CD4-positive, CD25-positive, alpha-beta regulatory T cell (primary cell): ENCODE data around the gene CDK5. TPM values are rescaled to one million over a fixed set of nuclear protein-coding genes. Genes with fewer than 3 reads are reported as not detected.

Experiments
- ATAC-seq, 2 donors: fragments of 150-1000 bp; cut with Tn5 transposase; one replicate each; pipeline ENCODE4 v1.10.0; 2021; ENCODE audit warnings: low read depth in 2 of 2, moderate number of reproducible peaks in 2 of 2, moderate library complexity in 1 of 2
- DNase-seq, 3 donors: peaks; one replicate each; pipeline versions ENCODE4 v3.0.0 to v3.0.0-alpha.2; 2012 to 2022; ENCODE audit warnings: mixed read lengths in 1 of 3
- H3K27ac ChIP-seq: one replicate; pipeline ENCODE4 v1.7.0; 2013; ENCODE audit warnings: mild to moderate bottlenecking, low read length; ENCODE audit not compliant: insufficient read depth, poor library complexity, severe bottlenecking
- H3K27me3 ChIP-seq: one replicate; pipeline ENCODE4 v1.7.0; 2013; ENCODE audit warnings: low read length; ENCODE audit not compliant: control insufficient read depth, insufficient read depth
- H3K36me3 ChIP-seq: one replicate; pipeline ENCODE4 v1.7.0; 2013; ENCODE audit warnings: mild to moderate bottlenecking, low read length, moderate library complexity; ENCODE audit not compliant: control insufficient read depth, insufficient read depth
- H3K4me1 ChIP-seq: 2 replicates; pipeline ENCODE4 v1.7.0; 2013; ENCODE audit warnings: mild to moderate bottlenecking, low read length; ENCODE audit not compliant: insufficient read depth, control insufficient read depth, poor library complexity, severe bottlenecking
- H3K4me3 ChIP-seq: one replicate; pipeline ENCODE4 v1.7.0; 2013; ENCODE audit warnings: low read depth, mild to moderate bottlenecking, low read length, moderate library complexity
- H3K9me3 ChIP-seq, 2 experiments: 1 replicate in 1 of 2; 2 replicates in 1 of 2; pipeline ENCODE4 v1.7.0; 2013; ENCODE audit warnings: low read length in 2 of 2, mild to moderate bottlenecking in 1 of 2, moderate library complexity in 1 of 2; ENCODE audit not compliant: control insufficient read depth in 2 of 2
- H3K27ac Mint-ChIP-seq, 3 donors: one replicate each; pipeline ENCODE4 v1.8.0; 2020 to 2022; ENCODE audit warnings: mild to moderate bottlenecking in 3 of 3, mixed read lengths in 3 of 3, moderate library complexity in 2 of 3
- H3K27me3 Mint-ChIP-seq: one replicate; pipeline ENCODE4 v1.8.0; 2022; ENCODE audit warnings: mild to moderate bottlenecking, mixed read lengths
- H3K36me3 Mint-ChIP-seq: one replicate; pipeline ENCODE4 v1.8.0; 2020; ENCODE audit warnings: mixed read lengths
- H3K4me1 Mint-ChIP-seq, 4 donors: one replicate each; pipeline ENCODE4 v1.8.0; 2020 to 2022; ENCODE audit warnings: mixed read lengths in 4 of 4, mild to moderate bottlenecking in 1 of 4
- H3K4me3 Mint-ChIP-seq, 4 donors: one replicate each; pipeline ENCODE4 v1.8.0; 2020 to 2022; ENCODE audit warnings: mild to moderate bottlenecking in 4 of 4, mixed read lengths in 4 of 4, moderate library complexity in 3 of 4
- H3K9me3 Mint-ChIP-seq, 7 donors: one replicate each; pipeline ENCODE4 v1.8.0; 2020 to 2022; ENCODE audit warnings: mixed read lengths in 7 of 7, mild to moderate bottlenecking in 3 of 7, moderate library complexity in 2 of 7
- polyA plus RNA-seq, 4 donors: library from polyadenylated mRNA; unstranded; fragments of 300-500 nt; fragmentation: Illumina TruSeq; gene quantifications; one replicate each; pipeline ENCODE4 v1.2.3, GENCODE V29; 2021
- total RNA-seq: library from RNA; stranded (reverse); gene quantifications from one replicate; pipeline ENCODE4 v1.2.3, GENCODE V29; 2022

CDK5 gene
- total and polyA plus RNA-seq, 5 donors from 2014 or later = 7.6 to 20.7 (median 16.1) TPM

- peaks cover 0 to 59% (median 33%) of the 10 kb centered on the region in 4 donors for H3K4me1 Mint-ChIP-seq
- H3K4me1 ChIP-seq = peaks cover 47% of the 10 kb centered on the region
- H3K4me3 Mint-ChIP-seq = no peak overlapping the region
- H3K9me3 ChIP-seq = no peaks in the 10 kb centered on the region
- no peaks in the 10 kb centered on the region for H3K27me3 ChIP-seq
- H3K27ac ChIP-seq = no peak overlapping the region
- H3K36me3 Mint-ChIP-seq = peaks cover 3% of the 10 kb centered on the region
- ATAC-seq = no peak
- no peaks in the 10 kb centered on the region for H3K36me3 ChIP-seq
- no peaks in the 10 kb centered on the region for H3K9me3 Mint-ChIP-seq
- no peak for DNase-seq
- peak overlapping the region in 1 of 3 donors; percentile 96 for H3K27ac Mint-ChIP-seq
- no peak overlapping the region for H3K4me3 ChIP-seq
- peaks cover 6% of the 10 kb centered on the region for H3K27me3 Mint-ChIP-seq
Observed at GRCh38 chr7:151006590-151007300, 51.0 kb downstream of the CDK5 start.

GRCh38 chr7:151005566-151005965, 52.1 kb downstream of the CDK5 start:
- H3K27ac Mint-ChIP-seq = peak overlapping the region; percentile 62 to 82 (median 69)
- Histone ChIP-seq H3K4me1 (peaks cover 36% of the 10 kb centered on the region), H3K4me3 (no peak overlapping the region), H3K27ac (no peak overlapping the region), H3K36me3 (no peaks in the 10 kb centered on the region), H3K27me3 (no peaks in the 10 kb centered on the region), H3K9me3 (no peaks in the 10 kb centered on the region)
- ATAC-seq = no peak
- peaks cover 8% of the 10 kb centered on the region for H3K36me3 Mint-ChIP-seq
- peak overlapping the region in 3 of 4 donors; percentile 41 to 80 (median 52) for H3K4me3 Mint-ChIP-seq
- peaks cover 6% of the 10 kb centered on the region for H3K27me3 Mint-ChIP-seq
- no peak for DNase-seq
- no peaks in the 10 kb centered on the region for H3K9me3 Mint-ChIP-seq
- peaks cover 0 to 48% (median 24%) of the 10 kb centered on the region in 4 donors for H3K4me1 Mint-ChIP-seq

Other genes starting within 250 kb of the CDK5 start
- not detected for gene AOC1, start 205.4 kb downstream of the CDK5 start, total RNA-seq
- gene AOC1, start 205.4 kb downstream of the CDK5 start, polyA plus RNA-seq = not detected
- 3.5 TPM for gene KCNH2, start 79.6 kb downstream of the CDK5 start, total RNA-seq
- 1 to 10 TPM in 3 of 4 donors, under 1 TPM in 1; 0.83 to 2.8 (median 1.5) TPM for gene KCNH2, start 79.6 kb downstream of the CDK5 start, polyA plus RNA-seq
- gene NOS3, start 66.9 kb downstream of the CDK5 start, total RNA-seq = 10.7 TPM
- 1 to 10 TPM; 3.2 to 8.8 (median 7.1) TPM for gene NOS3, start 66.9 kb downstream of the CDK5 start, polyA plus RNA-seq
- 21.2 TPM for gene ATG9B, start 33.4 kb downstream of the CDK5 start, total RNA-seq
- gene ATG9B, start 33.4 kb downstream of the CDK5 start, polyA plus RNA-seq = 10 to 100 TPM; 18.6 to 38.7 (median 36.2) TPM
- 61.4 TPM for gene ABCB8, start 29.4 kb downstream of the CDK5 start, total RNA-seq
- gene ABCB8, start 29.4 kb downstream of the CDK5 start, polyA plus RNA-seq = 10 to 100 TPM; 16.9 to 20.6 (median 18.6) TPM
- 5.9 TPM for gene ASIC3, start 9.4 kb downstream of the CDK5 start, total RNA-seq
- gene ASIC3, start 9.4 kb downstream of the CDK5 start, polyA plus RNA-seq = not detected
- gene SLC4A2, start 1.7 kb upstream of the CDK5 start, total RNA-seq = 71.7 TPM
- 10 to 100 TPM; 11.6 to 13.9 (median 12.3) TPM for gene SLC4A2, start 1.7 kb upstream of the CDK5 start, polyA plus RNA-seq
- gene FASTK, start 22.9 kb upstream of the CDK5 start, total RNA-seq = 92.4 TPM
- gene FASTK, start 22.9 kb upstream of the CDK5 start, polyA plus RNA-seq = 10 to 100 TPM; 39.5 to 53.3 (median 46.6) TPM
- gene TMUB1, start 25.6 kb upstream of the CDK5 start, total RNA-seq = 53.9 TPM
- gene TMUB1, start 25.6 kb upstream of the CDK5 start, polyA plus RNA-seq = 10 to 100 TPM; 41.1 to 54.6 (median 48.3) TPM
- gene AGAP3, start 28.6 kb upstream of the CDK5 start, total RNA-seq = 24.7 TPM
- 1 to 10 TPM; 1.9 to 3.2 (median 2.7) TPM for gene AGAP3, start 28.6 kb upstream of the CDK5 start, polyA plus RNA-seq
- gene GBX1, start 109.8 kb upstream of the CDK5 start, total RNA-seq = not detected
- gene GBX1, start 109.8 kb upstream of the CDK5 start, polyA plus RNA-seq = not detected
- not detected for gene ASB10, start 129.4 kb upstream of the CDK5 start, total RNA-seq
- not detected for gene ASB10, start 129.4 kb upstream of the CDK5 start, polyA plus RNA-seq
- 3.8 TPM for gene H2BK1, start 152.6 kb upstream of the CDK5 start, total RNA-seq
- gene H2BK1, start 152.6 kb upstream of the CDK5 start, polyA plus RNA-seq = not detected
- 16.3 TPM for gene ABCF2, start 169.3 kb upstream of the CDK5 start, total RNA-seq
- 10 to 100 TPM; 25.9 to 31.4 (median 29.7) TPM for gene ABCF2, start 169.3 kb upstream of the CDK5 start, polyA plus RNA-seq
- gene CHPF2, start 174.6 kb upstream of the CDK5 start, total RNA-seq = 38.8 TPM
- 10 to 100 TPM; 18.8 to 24.8 (median 23.0) TPM for gene CHPF2, start 174.6 kb upstream of the CDK5 start, polyA plus RNA-seq
- 4.7 TPM for gene SMARCD3, start 190.8 kb upstream of the CDK5 start, total RNA-seq
- gene SMARCD3, start 190.8 kb upstream of the CDK5 start, polyA plus RNA-seq = 1 to 10 TPM; 1.5 to 4.4 (median 2.1) TPM